Mucosa of descending colon (tissue), 3 donors: ENCODE data around the gene S100A16. TPM values are rescaled to one million over a fixed set of nuclear protein-coding genes. Genes with fewer than 3 reads are reported as not detected.
"Not testable (repeated sequence)": the region's sequence is repeated elsewhere in the genome, so short reads cannot be mapped to it uniquely, and the experiment has no call there.

Source experiments
- ATAC-seq: fragments of 200-7000 bp; cut with Tn5 transposase; one replicate; pipeline ENCODE4 v1.9.1; 2020; ENCODE audit warnings: mild to moderate bottlenecking, moderate library complexity
- DNase-seq, 3 donors: peaks; one replicate each; pipeline ENCODE4 v3.0.0-alpha.2; 2020
- H3K36me3 ChIP-seq: fragments of 200-600 bp; one replicate; pipeline ENCODE4 v1.8.0; 2021; ENCODE audit warnings: low read depth, mild to moderate bottlenecking
- H3K4me1 ChIP-seq: fragments of 200-600 bp; one replicate; pipeline ENCODE4 v1.8.0; 2021; ENCODE audit warnings: low read depth, mild to moderate bottlenecking
- H3K4me3 ChIP-seq: fragments of 200-600 bp; one replicate; pipeline ENCODE4 v1.8.0; 2021; ENCODE audit warnings: mild to moderate bottlenecking
- H3K9me3 ChIP-seq: fragments of 200-600 bp; one replicate; pipeline ENCODE4 v1.8.0; 2021; ENCODE audit warnings: mild to moderate bottlenecking
- intact Hi-C, 2 donors: fragments of 100-400 bp; cut with DNase I in 1 of 2; cut with micrococcal nuclease in 1 of 2; formaldehyde crosslinking; loops; one replicate each; pipeline versions ENCODE4 v1.11.0 to v1.11.1; 2022; cut with DNase I, micrococcal nuclease
- total RNA-seq, 3 donors: library from RNA; stranded (reverse); fragmentation: NEBNext Ultra II Directional in 2 of 3; extraction: Animal tissue kit (Norgen Biotek cat#: 25700) in 2 of 3; gene quantifications; one replicate each; pipeline versions ENCODE4 v1.2.1 to v1.2.4, GENCODE V29; 2021 to 2023
- TF ChIP-seq, protein P1 (sequence below): fragments of 200-600 bp; IDR thresholded peaks from one replicate; pipeline ENCODE4 v1.8.0; 2022; ENCODE audit warnings: antibody characterized with exemption, mild to moderate bottlenecking
- donor health status: DM: no; HTN: no; CAD: no; lungs with moderate emphysema.
- donor health status: DM: no; HTN: no; CAD: no.
- donor health status: DM: no; HTN: yes; CAD: no.

S100A16 gene
- total RNA-seq, 3 donors from 2014 or later, result 79.9 to 156 (median 139) TPM

DNA sequence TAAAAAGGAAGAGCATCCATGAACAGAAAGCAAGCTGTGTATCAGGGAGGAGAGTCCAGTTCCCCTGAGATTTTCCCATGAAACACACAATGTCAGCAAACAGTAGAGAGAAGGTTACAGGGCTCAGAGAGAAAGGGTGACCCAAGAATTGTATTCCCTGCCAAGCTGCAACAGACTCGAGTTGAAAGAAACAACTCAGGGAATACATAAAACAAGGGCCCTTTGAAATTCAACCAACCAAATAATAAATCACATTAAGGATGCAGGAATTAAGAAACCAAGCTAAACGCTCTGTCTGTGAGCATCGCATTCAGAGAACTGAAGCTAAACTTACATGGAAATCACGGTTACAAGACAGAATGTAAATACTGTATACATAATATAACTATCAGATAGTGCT lies 20.2 kb downstream of the S100A16 start:
- TF ChIP-seq, protein P1, sequence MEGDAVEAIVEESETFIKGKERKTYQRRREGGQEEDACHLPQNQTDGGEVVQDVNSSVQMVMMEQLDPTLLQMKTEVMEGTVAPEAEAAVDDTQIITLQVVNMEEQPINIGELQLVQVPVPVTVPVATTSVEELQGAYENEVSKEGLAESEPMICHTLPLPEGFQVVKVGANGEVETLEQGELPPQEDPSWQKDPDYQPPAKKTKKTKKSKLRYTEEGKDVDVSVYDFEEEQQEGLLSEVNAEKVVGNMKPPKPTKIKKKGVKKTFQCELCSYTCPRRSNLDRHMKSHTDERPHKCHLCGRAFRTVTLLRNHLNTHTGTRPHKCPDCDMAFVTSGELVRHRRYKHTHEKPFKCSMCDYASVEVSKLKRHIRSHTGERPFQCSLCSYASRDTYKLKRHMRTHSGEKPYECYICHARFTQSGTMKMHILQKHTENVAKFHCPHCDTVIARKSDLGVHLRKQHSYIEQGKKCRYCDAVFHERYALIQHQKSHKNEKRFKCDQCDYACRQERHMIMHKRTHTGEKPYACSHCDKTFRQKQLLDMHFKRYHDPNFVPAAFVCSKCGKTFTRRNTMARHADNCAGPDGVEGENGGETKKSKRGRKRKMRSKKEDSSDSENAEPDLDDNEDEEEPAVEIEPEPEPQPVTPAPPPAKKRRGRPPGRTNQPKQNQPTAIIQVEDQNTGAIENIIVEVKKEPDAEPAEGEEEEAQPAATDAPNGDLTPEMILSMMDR, result no peak
- intact Hi-C loops, result no loop called here
- Histone ChIP-seq H3K4me1 (no peaks in the 10 kb centered on the region), H3K4me3 (no peak overlapping the region), H3K36me3 (no peaks in the 10 kb centered on the region), H3K9me3 (no peaks in the 10 kb centered on the region)
- DNase-seq (no peak), ATAC-seq (no peak)

DNA sequence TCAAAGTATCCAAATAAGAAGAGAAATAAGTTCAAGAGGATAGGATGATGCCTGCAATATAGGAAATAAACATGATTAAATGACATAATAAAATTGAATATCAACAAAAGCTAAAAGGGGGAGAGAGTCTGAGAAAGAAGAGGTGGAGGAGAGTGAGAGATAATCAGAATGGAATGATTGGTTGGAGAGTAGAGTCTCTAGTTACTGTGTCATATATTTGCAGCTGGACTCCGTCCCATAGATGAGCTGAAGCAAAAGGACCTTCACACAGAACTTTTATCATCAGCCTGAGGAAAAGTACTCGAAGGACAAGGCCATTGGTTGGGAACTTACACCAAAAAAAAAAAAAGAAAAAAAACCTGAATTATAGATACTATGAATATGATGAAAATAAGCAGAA lies 24.5 kb downstream of the S100A16 start:
- TF ChIP-seq, protein P1, result no peak
- Histone ChIP-seq H3K4me1 (no peaks in the 10 kb centered on the region), H3K9me3 (no peaks in the 10 kb centered on the region), H3K4me3 (no peak overlapping the region), H3K36me3 (no peaks in the 10 kb centered on the region)
- intact Hi-C loops, result no loop called here
- DNase-seq, result no peak
- ATAC-seq, result no peak

GRCh38 chr1:153588033-153588432 lies 24.9 kb downstream of the S100A16 start:
- H3K36me3 ChIP-seq, H3K4me1 ChIP-seq, DNase-seq, intact Hi-C loops, H3K4me3 ChIP-seq, ATAC-seq, H3K9me3 ChIP-seq: not testable (repeated sequence)

- no peak overlapping the region for H3K4me3 ChIP-seq
- no peak for ATAC-seq
- DNase-seq, result no peak
- intact Hi-C loops, result no loop called here
- H3K36me3 ChIP-seq, result no peaks in the 10 kb centered on the region
- H3K9me3 ChIP-seq, result no peaks in the 10 kb centered on the region
- TF ChIP-seq, protein P1, result no peak
- no peaks in the 10 kb centered on the region for H3K4me1 ChIP-seq
These were observed 25.6 kb downstream of the S100A16 start for GRCh38 chr1:153587314-153587713.

DNA sequence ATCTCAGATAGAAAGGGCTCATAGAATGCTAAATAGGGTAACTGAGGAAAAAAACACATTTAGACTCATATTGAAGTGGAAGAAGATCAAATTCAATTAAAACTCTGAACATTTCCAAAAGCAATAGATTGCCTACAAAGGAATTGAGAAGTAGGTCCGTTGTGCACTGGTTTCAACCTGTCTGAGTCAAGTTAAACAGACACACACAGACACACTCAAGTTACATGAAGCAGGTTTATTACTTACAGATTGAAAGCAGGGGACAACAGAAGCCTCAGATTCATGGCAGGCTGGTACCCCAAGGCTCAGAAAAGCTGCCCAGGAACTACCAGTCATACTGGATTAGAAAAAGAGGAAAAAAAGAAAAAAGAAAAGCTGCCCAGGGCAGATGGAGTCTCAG lies 26.6 kb downstream of the S100A16 start:
- no peak for ATAC-seq
- DNase-seq, result no peak
- H3K36me3 ChIP-seq, result no peaks in the 10 kb centered on the region
- TF ChIP-seq, protein P1, result no peak
- no peaks in the 10 kb centered on the region for H3K9me3 ChIP-seq
- intact Hi-C loops, result no loop called here
- no peak overlapping the region for H3K4me3 ChIP-seq
- H3K4me1 ChIP-seq, result no peaks in the 10 kb centered on the region

GRCh38 chr1:153585006-153585405 lies 27.9 kb downstream of the S100A16 start:
- ATAC-seq, result no peak
- TF ChIP-seq, protein P1, result no peak
- intact Hi-C loops, result no loop called here

More at GRCh38 chr1:153585006-153585405, 27.9 kb downstream of the S100A16 start:
- no peaks in the 10 kb centered on the region for H3K9me3 ChIP-seq
- no peaks in the 10 kb centered on the region for H3K36me3 ChIP-seq
- no peaks in the 10 kb centered on the region for H3K4me1 ChIP-seq
- DNase-seq, result no peak
- no peak overlapping the region for H3K4me3 ChIP-seq
